CD4-positive, alpha-beta T cell treated with Interleukin-1 beta for 1 hour (primary cell): Measurements from ENCODE around the gene IL23R.

Source experiments
- DNase-seq, 2 donors: peaks; one replicate each; pipeline ENCODE4 v3.0.0-alpha.2; 2020 to 2022

IL23R gene

DNA sequence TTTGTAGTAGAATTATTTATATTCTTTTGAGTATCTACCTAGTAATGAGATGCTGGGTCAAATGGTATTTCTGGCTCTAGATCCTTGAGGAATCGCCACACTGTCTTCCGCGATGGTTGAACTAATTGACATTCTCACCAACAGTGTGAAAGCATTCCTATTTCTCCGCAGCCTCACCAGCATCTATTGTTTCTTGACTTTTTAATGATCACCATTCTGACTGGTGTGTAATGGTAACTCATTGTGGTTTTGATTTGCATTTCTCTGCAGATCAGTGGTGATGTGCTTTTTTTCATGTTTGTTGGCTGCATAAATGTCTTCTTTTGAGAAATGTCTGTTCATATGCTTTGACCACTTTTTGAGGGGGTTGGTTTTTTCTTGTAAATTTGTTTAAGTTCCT, 15.3 kb upstream of the IL23R start:
- DNase-seq: no peak

GRCh38 chr1:67158401-67158800, 7.9 kb upstream of the IL23R start:
- DNase-seq: no peak

DNA sequence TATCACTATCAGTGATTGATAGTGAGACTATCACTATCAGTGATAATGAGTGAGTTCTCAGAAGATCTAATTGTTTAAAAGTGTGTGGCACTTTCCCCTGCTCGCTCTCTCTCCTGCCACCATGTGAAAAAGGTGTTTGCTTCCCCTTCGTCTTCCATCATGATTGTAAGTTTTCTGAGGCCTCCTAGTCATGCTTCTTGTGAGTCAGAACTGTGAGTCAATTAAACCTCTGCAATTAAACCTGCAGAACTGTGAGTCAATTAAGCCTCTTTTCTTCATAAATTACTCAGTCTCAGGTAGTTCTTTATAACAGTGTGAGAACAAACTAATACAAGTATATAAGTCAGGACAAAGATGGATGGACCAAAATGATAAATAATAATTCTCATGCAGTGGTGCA, 7.0 kb upstream of the IL23R start:
- DNase-seq: no peak

GRCh38 chr1:67162954-67163353, 3.3 kb upstream of the IL23R start:
- no peak for DNase-seq

DNA sequence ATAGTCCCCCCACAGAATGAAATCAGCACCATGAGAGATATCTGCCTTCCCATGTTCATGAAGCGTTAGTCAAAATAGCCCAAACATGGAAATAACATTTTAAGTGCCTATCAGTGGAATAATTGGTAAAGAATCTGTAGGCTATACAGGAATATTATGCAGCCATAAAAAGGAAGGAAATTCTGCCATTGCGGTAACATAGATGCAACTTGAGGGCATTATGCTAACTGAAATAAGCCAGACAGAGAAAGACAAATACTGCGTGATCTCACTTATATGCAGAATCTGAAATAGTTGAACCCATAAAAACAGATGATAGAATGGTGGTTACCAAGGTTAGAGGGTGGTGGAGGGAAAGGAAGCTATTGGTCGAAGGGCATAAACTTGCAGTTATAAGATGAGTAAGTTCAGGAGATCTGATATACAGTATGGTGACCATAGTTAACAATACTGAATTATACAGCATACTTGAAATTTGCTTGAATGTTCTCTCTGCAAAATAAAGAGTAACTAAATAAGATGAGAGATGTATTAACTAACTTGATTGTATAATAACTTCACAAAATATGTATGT, 699 bp upstream of the IL23R start:
- DNase-seq: no peak

DNA sequence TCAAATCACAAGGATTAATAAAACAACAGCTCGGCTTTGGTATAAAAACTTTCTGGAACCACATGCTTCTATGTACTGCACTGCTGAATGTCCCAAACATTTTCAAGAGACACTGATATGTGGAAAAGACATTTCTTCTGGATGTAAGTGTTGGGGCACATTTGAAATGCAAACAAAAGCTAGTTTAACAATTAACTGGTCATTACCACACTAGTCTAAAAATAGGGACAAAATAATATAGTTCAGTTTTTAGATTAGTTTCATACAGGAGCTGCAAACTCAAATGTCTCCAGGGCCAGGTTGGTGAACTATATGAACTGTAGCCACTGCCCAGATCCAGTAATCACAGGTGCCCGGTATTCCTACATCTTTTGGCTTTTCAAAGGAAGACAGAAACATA, 3.2 kb downstream of the IL23R start:
- no peak for DNase-seq

GRCh38 chr1:67169932-67170331, 3.7 kb downstream of the IL23R start:
- DNase-seq: no peak

DNA sequence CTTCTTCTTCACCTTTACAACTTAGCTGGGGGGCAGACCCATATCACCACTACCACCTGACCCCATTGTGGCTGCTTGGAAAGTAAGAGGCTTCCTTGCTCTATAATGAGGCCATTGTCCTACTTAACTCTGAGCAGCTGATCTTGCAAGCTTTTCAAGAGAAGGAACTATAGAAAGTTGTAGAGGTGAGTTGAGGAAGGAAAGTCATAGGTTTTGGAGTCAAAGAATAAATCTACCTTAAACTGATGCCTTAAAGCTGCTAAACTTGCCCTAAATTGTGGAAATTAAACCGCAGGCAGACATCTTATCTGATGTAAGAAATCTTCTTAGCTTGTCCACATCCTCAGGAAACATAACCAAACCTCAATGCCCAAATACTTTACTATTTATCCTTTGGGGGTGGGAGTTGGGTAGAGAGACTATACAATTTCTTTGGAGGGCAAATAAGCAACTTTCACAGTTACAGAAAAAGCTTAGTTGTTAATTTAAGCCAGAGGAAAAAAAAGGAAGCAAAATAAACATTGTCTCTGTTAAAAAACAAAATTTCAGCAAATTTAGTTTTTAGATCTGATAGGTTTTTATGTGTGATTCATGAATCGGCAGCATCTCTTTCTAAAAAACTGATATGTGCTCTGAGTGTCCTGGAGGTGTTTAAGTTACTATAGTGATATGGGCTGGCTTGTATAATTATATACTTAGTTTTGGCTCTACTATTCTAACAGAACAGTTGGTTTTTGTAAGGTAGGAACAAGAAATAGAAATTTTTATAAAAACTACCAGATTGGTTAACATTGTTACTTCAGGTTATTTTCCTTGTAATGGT, 4.7 kb downstream of the IL23R start:
- DNase-seq: peak in 1 of 2 donors; percentile 51

DNA sequence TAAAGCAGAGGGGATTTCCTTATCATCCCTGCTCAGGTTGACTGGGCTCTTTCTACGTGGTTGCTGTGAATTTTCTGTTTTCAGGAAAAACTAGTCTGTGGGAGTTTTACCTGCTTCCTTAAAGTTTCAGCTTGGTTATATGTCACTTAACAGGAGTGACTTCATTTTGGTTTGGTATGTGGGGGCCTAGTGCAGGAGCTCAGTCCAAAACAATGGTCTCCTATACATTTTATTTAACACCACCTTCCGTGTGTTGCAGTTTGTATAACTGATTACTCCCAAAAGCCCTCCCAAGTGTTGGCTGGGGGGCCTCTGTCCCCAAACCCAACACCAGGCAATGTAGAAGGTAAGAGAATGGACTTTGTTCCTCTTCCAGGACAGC, 5.3 kb downstream of the IL23R start:
- DNase-seq: no peak

- peak in 1 of 2 donors; percentile 42 for DNase-seq
Measured at GRCh38 chr1:67171978-67172377, 5.7 kb downstream of the IL23R start.

DNA sequence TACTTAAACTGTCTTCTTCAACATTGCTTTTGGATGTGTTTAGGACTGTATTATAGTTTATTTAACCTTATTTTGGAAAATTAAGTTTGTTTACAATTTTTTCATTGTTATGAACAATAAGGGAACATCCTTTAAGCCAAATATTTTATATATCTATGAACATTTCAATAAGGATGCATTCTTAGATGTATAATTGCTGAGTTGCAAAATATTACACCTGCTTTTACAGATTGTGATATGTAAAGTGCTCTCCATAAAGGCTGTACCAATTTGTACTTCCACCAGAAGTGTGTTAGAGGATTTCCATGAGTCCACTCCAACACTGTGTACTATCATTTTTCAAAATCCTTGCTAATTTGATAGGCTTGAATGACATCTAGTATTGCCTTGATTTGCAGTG, 7.7 kb downstream of the IL23R start:
- no peak for DNase-seq

GRCh38 chr1:67174716-67175284, 8.5 kb downstream of the IL23R start:
- DNase-seq: no peak

GRCh38 chr1:67175530-67176087, 9.4 kb downstream of the IL23R start:
- no peak for DNase-seq

DNA sequence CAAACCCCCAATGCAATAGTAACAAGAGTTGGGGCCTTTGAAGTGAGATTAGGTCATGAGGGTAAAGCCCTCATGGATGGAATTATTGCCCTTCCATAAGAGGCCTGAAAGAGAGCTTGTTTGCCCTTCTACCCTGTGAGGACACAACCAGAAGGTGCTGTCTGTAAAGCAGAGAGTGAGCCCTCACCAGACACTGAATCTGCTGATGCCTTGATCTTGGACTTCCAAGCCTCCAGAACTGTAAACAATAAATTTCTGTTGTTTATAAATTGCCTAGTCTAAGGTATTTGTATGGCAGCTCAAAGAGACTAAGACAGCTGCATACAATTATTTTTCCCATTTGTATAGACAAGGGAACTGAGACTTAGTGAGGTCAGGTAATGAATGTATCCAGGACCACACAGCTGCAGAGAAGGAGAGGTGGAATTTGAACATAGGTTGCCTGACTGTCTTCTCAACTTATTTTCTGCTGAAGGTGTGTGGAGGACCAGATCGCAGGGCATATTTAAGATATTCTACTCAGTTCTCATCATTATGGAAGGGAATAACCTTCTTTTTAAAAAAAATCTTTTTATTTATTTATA, 18.7 kb downstream of the IL23R start:
- DNase-seq: no peak

DNA sequence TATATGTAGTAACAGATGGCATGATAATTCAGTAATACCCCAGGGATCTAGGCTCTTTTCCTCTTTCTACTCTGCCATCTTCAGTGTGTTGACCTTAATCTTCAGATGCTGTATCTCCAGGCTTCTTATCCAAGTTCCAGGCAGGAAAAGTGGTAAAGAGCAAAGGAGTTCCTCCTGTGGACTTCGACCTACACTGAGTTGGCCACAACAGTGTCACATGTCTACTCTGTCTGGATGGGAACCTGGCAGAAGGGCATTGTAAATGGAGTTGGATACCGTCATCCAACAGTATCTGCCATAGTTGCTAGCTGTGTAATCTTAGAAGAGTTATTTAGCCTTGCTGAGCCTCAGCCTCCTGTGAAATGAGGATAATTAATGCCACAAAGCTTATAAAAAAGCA, 21.9 kb downstream of the IL23R start:
- DNase-seq: no peak

DNA sequence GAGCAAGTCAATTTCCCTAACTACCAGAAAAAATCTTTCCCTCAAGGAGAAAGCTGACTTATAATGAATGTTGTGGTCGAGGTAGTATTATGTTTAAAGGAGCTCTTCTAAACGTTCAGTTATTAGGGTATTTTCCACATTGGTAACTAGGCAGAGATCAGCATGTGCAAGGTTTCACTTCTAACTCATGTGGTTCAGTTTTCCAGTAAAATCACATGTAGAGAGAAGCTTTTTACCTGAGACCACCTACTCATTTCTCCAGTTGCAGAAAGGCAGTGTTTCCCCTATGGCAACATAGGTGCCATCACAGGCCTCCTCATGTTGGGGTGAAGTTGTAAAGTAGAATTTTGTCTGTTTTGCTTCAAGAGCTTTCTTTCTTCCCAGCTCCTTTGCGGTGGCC, 23.7 kb downstream of the IL23R start:
- DNase-seq: no peak

DNA sequence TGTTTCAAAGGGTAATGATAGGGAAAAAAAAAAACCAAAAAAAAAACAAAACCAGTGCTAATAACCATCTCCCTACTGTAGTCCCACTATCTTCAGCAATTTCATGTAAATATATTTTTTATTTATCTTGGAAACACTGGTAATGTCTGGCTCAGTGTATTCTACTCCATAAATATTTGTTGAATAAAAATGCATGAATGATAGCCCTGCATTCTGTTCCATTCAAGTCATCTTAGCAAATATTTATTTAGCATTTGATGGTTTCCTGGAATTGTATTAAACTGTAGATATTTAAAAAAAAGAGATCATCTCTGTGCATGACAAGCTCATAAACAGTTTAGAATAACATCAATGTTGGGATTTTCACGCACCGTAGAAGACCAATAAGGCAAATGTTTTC, 24.2 kb downstream of the IL23R start:
- no peak for DNase-seq

DNA sequence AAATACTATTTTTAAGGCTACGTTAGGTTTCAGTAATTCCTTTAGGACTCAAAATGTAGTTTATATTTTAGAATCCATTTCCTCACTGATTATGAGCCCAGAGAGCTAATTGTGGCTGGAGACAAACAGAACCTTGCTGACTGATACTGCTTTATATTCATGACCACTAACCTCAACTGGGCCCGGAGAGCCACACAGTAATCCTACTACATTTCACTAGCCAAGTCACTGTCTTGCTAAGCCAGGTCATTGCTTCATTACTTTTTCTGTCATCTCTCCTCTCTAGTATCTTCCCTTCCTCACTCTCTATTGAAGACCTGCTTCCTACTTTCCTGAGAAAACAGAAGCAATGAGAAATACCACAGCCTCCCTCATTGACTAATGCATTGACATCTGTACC, 24.7 kb downstream of the IL23R start:
- no peak for DNase-seq

- DNase-seq: no peak
Measured at GRCh38 chr1:67191668-67192520, 25.6 kb downstream of the IL23R start.

GRCh38 chr1:67192902-67193301, 26.6 kb downstream of the IL23R start:
- no peak for DNase-seq

DNA sequence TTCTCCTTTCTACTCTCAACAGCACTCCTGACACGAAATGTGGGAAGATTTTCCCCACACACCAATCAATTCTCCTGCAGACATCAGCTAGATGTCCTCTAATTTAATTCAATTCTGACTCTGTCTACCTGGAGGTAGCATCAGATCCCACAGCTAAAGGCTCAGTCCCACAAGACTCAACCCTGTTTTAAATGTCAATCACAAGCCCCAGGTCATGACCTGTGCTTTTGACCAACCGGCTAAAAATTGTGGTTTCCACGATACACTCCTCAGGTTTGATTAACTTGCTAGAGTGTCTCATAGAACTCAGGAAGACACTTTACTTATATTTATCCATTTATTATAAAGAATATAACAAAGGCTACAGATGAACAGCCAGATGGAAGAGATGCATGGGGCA, 27.4 kb downstream of the IL23R start:
- no peak for DNase-seq

DNA sequence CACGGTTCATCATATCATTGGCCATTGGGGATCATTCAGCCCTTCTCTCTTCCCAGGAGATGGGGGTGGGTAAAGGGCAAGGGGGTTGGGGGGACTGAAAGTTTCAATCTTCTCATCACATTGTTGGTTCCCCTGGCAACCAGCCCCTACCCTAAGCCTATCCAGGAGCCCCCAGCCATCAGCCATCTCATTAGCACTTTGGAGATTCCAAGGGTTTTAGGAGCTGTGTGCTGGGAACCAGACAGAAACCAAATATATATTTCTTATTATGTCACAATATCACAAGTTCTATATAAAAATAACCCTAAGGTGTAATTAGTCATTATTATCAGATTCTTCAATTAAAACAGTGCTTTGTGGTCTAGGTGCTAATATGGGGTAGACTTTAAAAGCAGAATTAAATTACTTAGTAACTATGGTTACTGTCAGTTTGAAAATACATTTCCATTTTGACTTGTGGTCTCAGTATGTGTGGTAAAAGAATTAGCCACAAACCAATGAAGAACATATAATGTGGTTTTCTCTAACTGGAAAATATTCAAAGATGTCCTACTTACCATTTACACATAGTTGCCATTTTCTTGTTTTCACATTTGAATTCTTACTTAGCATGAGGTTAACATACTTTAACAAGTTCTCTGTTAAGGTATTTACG, 28.1 kb downstream of the IL23R start:
- peak in 1 of 2 donors; percentile 56 for DNase-seq
